ENCODE measurements around the gene SMPD3. TPM values are rescaled to one million over a fixed set of nuclear protein-coding genes. Genes with fewer than 3 reads are reported as not detected.

SMPD3 gene
- polyA plus RNA-seq, 2 of the 4 experiments (the other 2 are of a cell fraction), result 0.04 to 0.13 TPM

DNA sequence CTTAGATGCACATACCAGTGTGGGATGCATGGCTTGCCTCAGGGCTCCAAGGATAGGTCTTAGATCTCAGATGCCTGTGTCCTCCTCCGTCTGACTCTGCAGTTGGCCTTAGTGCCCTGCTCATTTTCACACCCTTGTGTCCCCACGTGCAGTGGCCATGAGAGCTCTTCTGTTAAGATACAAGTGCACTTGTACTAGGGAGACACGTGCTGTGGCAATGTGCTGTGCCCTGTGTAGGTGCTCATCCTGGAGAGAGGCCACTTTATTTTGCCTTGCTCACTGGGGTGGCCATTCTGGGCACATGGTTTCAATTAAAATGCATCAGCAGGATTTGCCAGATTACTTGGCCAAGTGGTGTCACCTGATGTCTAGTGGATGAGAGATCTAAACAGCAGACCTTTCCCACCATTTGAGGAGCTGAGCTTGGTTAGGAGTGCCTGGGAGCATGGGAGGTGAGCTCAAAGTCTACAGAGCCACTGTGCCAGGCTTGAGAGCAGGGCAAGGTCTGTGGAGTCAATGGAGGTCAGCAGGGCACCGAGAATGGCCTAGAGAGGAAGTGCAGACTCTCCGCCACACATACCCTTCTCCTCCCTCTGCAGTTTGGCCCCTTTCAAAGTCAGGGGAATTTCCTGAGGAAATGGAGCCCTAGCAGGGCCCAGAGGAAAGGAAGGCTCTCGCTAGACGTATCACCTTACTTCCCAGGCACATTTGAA is 25.2 kb upstream of the SMPD3 start:
- 42% methylated on average over 7 of the region's 7 CpGs for WGBS (ENCODE audit: missing lambda C conversion rate)
- CTCF ChIA-PET, result interaction anchor here (0.8 to 1.4 kb wide), 4 partner anchors 14 to 55 kb away, joined by 3 to 4 read pairs (median 3); no protein-coding TSS in a partner anchor
- no peak for DNase-seq (ENCODE audit: low read depth in 1 of 2, low spot score in 1 of 2)
- no peak for TF ChIP-seq RNF2 (IDR thresholded peaks at IDR 0.05; ENCODE audit: borderline replicate concordance, low read depth)
- no peak for TF ChIP-seq RFX5 (IDR thresholded peaks at IDR 0.05)
- TF ChIP-seq, protein P1, sequence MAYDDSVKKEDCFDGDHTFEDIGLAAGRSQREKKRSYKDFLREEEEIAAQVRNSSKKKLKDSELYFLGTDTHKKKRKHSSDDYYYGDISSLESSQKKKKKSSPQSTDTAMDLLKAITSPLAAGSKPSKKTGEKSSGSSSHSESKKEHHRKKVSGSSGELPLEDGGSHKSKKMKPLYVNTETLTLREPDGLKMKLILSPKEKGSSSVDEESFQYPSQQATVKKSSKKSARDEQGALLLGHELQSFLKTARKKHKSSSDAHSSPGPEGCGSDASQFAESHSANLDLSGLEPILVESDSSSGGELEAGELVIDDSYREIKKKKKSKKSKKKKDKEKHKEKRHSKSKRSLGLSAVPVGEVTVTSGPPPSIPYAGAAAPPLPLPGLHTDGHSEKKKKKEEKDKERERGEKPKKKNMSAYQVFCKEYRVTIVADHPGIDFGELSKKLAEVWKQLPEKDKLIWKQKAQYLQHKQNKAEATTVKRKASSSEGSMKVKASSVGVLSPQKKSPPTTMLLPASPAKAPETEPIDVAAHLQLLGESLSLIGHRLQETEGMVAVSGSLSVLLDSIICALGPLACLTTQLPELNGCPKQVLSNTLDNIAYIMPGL (CRISPR knock-in tag; IDR thresholded peaks at IDR 0.05; ENCODE audit: borderline replicate concordance), result no peak
- TF ChIP-seq POLR2A (IDR thresholded peaks at IDR 0.05; ENCODE audit: low read length), result no peak
- TF ChIP-seq POLR2AphosphoS2 (conservative IDR thresholded peaks at IDR 0.05; ENCODE audit: low read length), result no peak
- no peak for TF ChIP-seq E2F6 (IDR thresholded peaks at IDR 0.05; ENCODE audit: borderline replicate concordance, low read depth)
- no peak for TF ChIP-seq RCOR1 (IDR thresholded peaks at IDR 0.05; ENCODE audit: low read depth, low read length)
- no peak for TF ChIP-seq CHD2 (IDR thresholded peaks at IDR 0.05; ENCODE audit: low read length, partially characterized antibody)
- TF ChIP-seq, protein P2, sequence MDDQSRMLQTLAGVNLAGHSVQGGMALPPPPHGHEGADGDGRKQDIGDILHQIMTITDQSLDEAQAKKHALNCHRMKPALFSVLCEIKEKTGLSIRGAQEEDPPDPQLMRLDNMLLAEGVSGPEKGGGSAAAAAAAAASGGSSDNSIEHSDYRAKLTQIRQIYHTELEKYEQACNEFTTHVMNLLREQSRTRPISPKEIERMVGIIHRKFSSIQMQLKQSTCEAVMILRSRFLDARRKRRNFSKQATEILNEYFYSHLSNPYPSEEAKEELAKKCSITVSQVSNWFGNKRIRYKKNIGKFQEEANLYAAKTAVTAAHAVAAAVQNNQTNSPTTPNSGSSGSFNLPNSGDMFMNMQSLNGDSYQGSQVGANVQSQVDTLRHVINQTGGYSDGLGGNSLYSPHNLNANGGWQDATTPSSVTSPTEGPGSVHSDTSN (IDR thresholded peaks at IDR 0.05), result no peak
- no peak for TF ChIP-seq SREBF2 (IDR thresholded peaks at IDR 0.05)
- no peak for TF ChIP-seq RARB (CRISPR knock-in tag; IDR thresholded peaks at IDR 0.05)
- TF ChIP-seq TP53 (CRISPR knock-in tag; IDR thresholded peaks at IDR 0.05), result no peak
- no peak for TF ChIP-seq CHD4 (IDR thresholded peaks at IDR 0.05; ENCODE audit: borderline replicate concordance)
- TF ChIP-seq MAZ (IDR thresholded peaks at IDR 0.05; ENCODE audit: borderline replicate concordance, low read depth, low read length), result no peak
- TF ChIP-seq ZSCAN20 (CRISPR knock-in tag; IDR thresholded peaks at IDR 0.05), result no peak
- TF ChIP-seq MAFK (IDR thresholded peaks at IDR 0.05; ENCODE audit: partially characterized antibody), result no peak
- TF ChIP-seq HDAC2 (IDR thresholded peaks at IDR 0.05), result no peak
- Histone ChIP-seq H3K4me3 (no peak overlapping the region), H3K27ac (no peak overlapping the region), H3K9me3 (no peaks in the 10 kb centered on the region), H3K4me2 (no peak overlapping the region), H3K4me1 (no peaks in the 10 kb centered on the region; the same call in 2 of the 3 replicates)
- FAIRE-seq, result no peak
- no peak for ATAC-seq
- POLR2A ChIA-PET, result no interaction called here

GRCh38 chr16:68472581-68472980 is 24.3 kb upstream of the SMPD3 start:
- H3K4me3 ChIP-seq, result no peak overlapping the region
- no peak overlapping the region for H3K4me2 ChIP-seq
- FAIRE-seq, result no peak
- ChIA-PET POLR2A (no interaction called here), CTCF (interaction anchor here (1.0 to 2.8 kb wide), 4 partner anchors 9 to 56 kb away, joined by 3 to 12 read pairs (median 4); no protein-coding TSS in a partner anchor)
- 46% methylated on average over 5 of the region's 5 CpGs for WGBS (ENCODE audit: missing lambda C conversion rate)
- H3K27ac ChIP-seq, result no peak overlapping the region
- H3K9me3 ChIP-seq, result no peaks in the 10 kb centered on the region
- no peaks in the 10 kb centered on the region; the same call in 2 of the 3 replicates for H3K4me1 ChIP-seq
- peak in 1 of 2 experiments; percentile 55; a peak in 3 of 6 replicates for ATAC-seq
- TF ChIP-seq CBX8 (IDR thresholded peaks at IDR 0.05) (no peak), BCL3 (IDR thresholded peaks at IDR 0.05) (no peak), E2F6 (IDR thresholded peaks at IDR 0.05; ENCODE audit: borderline replicate concordance, low read depth) (no peak), JUNB (IDR thresholded peaks at IDR 0.05) (no peak), TP53 (CRISPR knock-in tag; IDR thresholded peaks at IDR 0.05) (no peak), ZFP36 (IDR thresholded peaks at IDR 0.05; ENCODE audit: borderline replicate concordance, partially characterized antibody) (no peak), ZC3H11A (IDR thresholded peaks at IDR 0.05) (no peak), EHMT2 (IDR thresholded peaks at IDR 0.05; ENCODE audit: low read depth) (no peak), FOSL2 (IDR thresholded peaks at IDR 0.05) (no peak), FOSL2 (CRISPR knock-in tag; IDR thresholded peaks at IDR 0.05) (no peak), SREBF2 (IDR thresholded peaks at IDR 0.05) (no peak), RFX5 (IDR thresholded peaks at IDR 0.05) (no peak), FOSB (CRISPR knock-in tag; IDR thresholded peaks at IDR 0.05) (no peak), EP300 (IDR thresholded peaks at IDR 0.05) (no peak), MAX (IDR thresholded peaks at IDR 0.05) (no peak), POLR2A (IDR thresholded peaks at IDR 0.05; ENCODE audit: low read length) (no peak), CHD4 (IDR thresholded peaks at IDR 0.05; ENCODE audit: borderline replicate concordance) (no peak), RAD21 (conservative IDR thresholded peaks at IDR 0.05 in 1 of 2, IDR thresholded peaks at IDR 0.05 in 1 of 2) (no peak), NFE2L2 (conservative IDR thresholded peaks at IDR 0.05; ENCODE audit: low read length) (no peak)
- no peak for DNase-seq (ENCODE audit: low read depth in 1 of 2, low spot score in 1 of 2)
